ENCODE measurements around the gene GAPVD1.

DNA sequence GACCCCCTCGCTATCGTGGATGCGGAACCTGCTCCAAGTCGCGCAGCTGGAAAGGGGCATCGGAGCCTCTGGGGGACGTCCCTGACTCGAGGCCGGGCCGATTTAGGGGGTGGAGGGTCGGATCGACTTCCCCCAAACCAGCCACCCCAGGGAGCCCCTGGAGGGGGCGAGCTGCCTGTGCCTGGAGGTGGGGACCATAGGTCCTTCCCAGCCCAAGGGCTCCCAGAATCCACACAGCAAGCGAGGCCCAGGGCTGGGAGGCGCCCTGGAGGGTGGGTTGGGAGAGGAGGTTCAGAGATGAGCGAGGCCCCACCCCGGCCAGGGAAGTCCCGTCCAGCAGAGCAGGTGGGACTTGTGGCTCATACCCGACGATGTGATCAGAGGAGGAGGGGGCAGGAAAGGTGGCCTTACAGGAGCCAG, 147.6 kb downstream of the GAPVD1 start:
- TF ChIP-seq POLR2A (IDR thresholded peaks at IDR 0.05; ENCODE audit: low read depth, low read length): no peak
- no peak for TF ChIP-seq TAF1 (IDR thresholded peaks at IDR 0.05; ENCODE audit: borderline replicate concordance, low read depth, low read length)

Data from GM12892 (cell line).